GM23248 (cell line): ENCODE data around the gene NPPB.

Source experiments
- EZH2 ChIP-seq: fragments of 200-600 bp; sonication (generic); IDR thresholded peaks from 2 replicates; pipeline ENCODE4 v1.6.1; 2018; ENCODE audit warnings: antibody characterized with exemption, mild to moderate bottlenecking; ENCODE audit not compliant: insufficient read depth, poor library complexity, severe bottlenecking
- EZH2phosphoT487 ChIP-seq: fragments of 200-600 bp; sonication (generic); IDR thresholded peaks from 2 replicates; pipeline ENCODE4 v1.6.1; 2018; ENCODE audit warnings: antibody characterized with exemption, moderate library complexity, mild to moderate bottlenecking, low read depth; ENCODE audit not compliant: insufficient read depth

- TF ChIP-seq EZH2 (no peak), EZH2phosphoT487 (no peak)
Observed at GRCh38 chr1:11836955-11837766, 21.6 kb downstream of the NPPB start.
